HG02623 (cell line): ENCODE data around the gene FHOD1.

Experiments
- ATAC-seq: cut with Tn5 transposase; IDR thresholded peaks from one replicate; pipeline ENCODE4 v1.9.1; 2021; ENCODE audit warnings: moderate library complexity; ENCODE audit not compliant: unreplicated experiment

FHOD1 gene

DNA sequence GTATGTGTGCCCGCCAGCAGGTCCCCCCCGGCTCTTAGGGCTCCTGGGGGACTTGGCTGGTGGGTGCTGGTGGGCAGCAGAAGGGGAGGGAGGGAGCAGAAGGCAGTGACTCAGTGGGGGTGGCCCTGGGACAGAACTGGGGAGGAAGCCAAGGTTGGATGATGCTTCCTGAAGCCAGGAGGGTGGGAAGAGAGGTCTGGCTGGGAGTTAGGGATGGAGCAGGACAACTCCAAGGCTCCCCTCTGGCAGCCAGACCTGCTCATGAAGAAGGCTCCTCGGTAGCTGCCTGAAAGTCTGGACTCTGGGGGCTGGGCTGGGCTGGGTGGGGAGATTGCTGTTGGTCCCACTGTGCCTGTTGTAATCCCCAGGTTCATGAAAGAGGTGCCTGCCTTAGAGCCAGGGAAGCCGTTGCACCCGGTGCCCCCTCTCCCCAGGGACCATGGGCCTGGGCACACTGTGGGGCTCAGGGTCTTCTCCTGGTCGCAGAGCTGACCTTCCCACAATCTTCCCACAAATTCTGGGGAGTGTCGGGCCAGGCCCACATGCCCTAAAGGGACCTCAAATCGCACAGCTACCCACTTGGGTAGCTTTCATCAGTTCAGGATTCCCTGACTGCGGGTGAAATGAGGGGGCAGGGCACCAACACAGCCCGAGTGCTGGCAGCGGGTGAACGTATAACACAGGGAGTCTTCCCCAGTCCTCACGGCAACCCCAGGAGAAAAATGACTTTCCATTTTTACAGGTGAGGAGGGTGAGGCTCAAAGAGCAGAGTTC, 30.9 kb upstream of the FHOD1 start:
- no peak for ATAC-seq

DNA sequence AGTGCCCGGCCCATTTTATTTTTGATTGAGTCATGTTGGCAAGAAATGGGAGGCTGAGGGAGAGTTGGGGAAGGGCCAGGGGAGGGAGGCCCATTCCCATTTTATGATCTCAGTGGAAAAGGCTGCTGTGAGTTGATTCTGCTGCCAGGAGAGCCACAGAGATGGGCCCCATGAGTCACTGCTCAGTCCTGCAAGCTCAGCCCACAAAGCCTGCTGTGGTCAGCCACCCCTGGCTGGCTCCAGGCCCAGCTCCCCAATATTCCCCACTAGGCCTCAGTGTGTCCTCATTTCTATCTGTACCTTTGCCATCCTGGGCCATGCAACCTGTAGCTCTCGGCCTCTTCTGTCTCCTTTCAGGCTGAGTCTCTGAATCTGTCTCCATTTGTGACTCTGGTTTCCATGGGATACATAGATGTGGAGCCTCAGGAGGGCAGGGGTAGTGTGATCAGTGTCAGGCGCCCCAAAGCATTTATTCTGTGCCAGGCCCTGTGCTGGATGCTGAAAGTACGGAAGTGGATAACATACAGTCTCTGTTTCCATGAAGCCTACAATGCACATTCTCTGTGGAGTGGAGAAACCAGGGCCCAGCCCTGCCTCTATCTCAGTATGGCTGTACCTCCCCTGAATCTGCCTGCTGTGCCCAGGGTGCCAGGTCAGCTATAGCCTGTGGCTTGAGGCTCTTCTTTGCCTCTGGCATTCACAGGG, 30.2 kb upstream of the FHOD1 start:
- ATAC-seq: no peak

DNA sequence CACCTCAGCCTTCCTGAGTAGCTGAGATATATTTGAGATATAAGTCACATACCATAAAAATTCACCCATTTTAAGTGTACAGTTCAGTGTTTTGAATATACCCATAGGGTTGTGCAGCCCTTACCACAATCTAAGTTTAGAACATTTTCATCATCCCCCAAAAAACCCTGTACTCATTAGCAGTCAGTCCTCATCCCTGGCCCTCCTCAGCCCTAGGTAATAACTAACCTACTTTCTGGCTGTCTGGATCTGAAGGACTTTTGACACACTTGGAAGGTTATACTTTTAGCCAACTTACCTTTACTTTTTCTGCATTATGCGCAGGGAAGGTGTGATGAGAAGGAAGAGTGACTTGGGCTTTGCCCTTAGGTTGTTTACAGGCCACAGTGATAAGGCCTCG, 28.0 kb upstream of the FHOD1 start:
- no peak for ATAC-seq

DNA sequence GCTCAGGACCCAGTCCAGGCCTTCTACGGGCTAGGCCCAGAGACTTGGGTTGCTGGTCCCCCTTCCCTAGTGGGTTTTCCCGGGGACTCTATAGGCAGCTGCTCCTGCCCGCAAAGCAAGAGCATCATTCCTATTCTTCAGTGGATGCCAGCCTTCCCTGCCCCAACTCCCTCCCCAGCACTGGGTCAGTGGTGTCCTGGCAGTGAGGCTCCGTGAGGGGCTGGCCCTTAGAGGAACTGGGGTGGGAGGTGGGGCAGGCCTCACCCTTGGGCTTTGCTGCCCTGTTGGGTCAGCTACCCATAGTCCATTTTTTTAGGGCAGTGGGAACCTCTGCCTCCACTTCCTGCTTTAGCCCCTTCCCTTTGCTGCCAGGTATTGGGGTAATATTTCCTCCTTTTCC, 24.2 kb upstream of the FHOD1 start:
- no peak for ATAC-seq

DNA sequence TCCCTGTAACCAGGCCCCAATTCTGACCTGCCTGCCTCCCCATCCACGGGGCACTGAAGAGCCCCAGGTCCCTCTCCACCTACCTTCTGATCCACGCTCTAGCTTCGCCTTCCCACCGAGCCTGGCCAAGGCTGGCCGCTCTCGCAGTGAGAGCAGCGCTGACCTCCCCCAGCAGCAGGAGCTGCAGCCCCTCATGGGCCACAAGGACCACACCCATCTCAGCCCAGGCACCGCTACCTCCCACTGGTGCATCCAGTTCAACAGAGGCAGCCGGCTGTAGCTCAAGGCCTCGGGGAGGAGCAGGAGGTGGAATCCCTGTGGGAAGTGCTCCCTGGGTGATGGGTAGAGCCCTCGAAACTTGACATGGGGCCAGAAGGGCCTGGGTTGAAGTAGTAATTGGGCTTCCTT, 23.7 kb upstream of the FHOD1 start:
- no peak for ATAC-seq

DNA sequence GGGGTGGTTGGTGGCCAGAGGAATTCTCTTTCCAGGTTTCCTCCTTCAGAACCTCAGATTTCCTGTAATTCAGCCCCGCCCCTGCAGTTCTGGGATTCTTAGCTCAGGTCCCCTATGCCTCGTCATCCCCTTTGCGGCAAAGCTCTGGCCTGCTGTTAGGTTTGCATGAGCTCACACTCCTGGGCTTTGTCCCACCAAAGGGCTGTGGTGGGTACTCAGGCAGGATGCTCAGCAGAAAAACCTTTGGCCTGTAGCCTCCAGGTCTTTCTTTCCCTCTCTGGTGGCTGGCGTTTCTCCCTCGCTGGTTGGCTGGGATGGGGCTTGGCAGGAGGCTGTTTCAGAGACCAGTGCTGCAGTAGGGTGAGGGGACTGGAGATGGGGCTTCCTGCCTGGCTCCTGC, 22.5 kb upstream of the FHOD1 start:
- ATAC-seq: no peak

DNA sequence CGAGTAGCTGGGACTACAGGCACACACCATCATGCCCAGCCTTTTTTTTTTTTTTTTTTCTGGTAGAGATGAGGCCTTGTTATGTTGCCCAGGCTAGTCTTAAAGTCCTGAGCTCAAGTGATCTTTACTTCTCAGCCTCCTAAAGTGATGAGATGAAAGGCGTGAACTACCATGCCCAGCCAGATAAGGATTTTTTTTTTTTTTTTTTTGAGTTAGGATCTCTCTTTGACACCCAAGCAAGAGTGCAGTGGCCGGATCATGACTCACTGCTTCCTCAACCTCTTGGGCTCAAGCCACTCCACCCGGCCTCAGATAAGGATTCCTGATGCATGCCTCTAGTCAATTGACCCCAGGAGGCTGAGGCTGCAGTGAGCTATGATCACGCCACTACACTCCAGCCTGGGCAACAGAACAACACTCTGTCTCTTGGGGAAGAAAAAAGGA, 20.9 kb upstream of the FHOD1 start:
- no peak for ATAC-seq

DNA sequence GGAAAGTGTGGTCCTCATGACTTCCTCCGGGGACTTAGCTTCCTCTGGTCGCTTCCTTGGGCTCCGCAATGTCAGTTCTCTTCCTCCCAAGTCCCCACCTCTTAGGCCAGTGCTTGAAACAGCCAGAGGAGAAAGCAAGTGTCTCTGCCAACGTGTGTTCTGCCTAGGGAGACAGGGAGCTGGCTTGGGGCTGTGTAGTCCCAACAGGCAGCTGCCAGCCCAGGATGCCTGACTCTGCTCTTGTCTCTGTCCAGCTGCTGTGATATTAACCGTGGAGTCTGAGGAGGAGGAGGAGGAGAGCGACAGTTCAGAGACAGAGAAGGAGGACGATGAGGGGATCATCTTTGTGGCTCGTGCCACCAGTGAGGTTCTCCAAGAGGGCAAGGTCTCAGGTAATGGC, 18.6 kb upstream of the FHOD1 start:
- ATAC-seq: no peak

DNA sequence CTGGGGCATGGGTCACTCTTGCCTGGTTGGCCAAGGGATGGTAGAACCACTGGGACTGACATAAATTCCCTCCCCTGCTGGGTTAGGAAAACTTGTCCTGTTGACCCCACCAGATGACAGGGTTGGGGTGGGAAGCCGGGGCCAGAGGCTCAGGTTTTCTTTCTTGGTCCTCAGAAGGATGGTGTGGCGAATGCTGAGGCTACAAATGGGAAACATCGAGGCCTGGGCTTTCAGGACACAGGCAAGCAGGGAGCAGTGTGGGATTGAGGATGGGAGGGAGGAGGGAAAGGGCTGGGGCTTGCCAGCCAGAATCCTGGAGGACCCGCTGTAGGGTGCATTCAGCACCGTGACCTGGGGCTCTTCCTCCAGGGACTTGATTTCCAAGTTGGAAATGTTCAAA, 17.6 kb upstream of the FHOD1 start:
- no peak for ATAC-seq

DNA sequence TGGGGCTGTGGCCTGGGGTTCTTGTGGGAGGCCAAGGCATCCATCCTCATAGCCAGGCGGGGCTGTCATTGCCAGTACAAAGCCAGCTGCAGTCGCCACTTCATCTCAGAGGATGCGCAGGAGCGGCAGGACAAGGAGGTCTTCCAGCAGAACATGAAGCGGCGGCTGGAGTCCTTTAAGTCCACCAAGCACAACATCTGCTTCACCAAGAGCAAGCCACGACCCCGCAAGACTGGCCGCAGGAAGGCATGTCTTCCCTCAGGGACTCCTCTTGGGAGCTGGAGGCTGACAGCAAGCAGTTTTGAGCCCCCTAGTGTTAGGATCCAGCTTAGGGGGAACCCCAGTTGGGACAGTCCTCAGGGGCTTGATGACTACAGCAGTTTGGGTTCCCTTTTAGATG, 17.0 kb upstream of the FHOD1 start:
- no peak for ATAC-seq

DNA sequence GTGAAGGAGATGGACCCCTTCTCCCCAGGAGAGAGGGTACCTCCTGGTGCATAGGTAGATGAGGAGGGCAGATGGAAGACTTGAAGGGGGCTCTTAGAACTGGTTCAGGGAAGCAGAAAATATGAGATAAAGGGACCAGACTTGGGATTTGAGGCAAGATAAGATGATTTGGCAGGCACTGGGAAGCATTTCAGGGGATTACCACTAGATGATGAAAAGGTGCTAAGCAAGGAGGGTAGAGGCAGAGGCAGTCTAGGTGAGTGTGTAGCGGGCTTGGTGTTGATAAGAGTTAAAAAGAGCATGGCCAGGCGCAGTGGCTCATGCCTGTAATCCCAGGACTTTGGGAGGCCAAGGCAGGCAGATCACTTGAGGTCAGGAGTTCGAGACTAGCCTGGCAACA, 15.9 kb upstream of the FHOD1 start:
- ATAC-seq: no peak

DNA sequence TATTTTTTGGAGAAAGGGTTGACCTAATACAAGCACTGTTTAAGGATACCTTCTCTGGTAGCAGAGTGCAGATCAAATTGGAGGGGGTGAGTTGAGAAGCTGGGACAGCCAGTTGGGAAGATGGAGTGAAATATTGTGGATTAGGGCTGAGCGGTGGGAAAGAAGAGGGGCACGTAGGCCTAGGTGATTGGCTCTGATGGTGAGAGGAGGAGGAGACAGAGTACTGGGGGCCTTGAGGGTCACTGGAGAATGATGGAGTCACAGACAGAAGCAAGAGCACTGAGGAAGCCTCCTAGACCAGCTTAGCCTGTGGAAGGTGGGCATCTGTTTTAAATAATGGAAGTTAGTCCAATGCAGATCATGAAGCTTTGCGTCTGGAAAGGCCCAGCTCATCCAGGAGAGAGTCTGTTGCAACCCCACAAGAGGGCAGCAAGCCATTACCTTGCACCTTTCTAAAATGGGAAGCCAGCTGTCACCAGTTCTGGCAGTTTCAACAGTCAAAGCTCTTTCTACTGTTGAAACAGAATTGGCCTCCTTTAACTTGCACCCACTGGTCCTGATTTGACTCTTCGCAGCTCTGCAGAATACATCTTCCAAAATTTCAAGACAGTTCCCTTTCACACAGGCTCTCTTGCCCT, 13.3 kb upstream of the FHOD1 start:
- no peak for ATAC-seq

DNA sequence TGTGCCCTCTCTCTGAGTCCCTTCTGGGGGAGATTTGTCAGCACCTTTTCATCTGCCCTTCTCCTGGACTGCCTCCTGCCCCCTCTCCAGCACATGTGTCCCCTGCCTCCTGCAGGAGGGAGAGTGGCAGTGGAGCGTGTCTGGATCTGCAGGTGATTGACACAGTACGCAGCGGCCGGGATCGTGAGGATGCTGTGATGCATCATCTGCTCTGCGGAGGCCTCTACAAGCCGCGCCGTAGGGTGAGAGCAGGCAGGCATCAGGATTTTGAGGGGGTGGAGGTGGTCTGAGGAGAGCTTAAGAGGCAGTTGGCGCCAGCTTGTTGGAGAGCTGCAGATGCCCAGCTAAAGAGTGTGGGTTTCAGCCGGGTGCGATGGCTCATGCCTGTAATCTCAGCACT, 12.4 kb upstream of the FHOD1 start:
- no peak for ATAC-seq

DNA sequence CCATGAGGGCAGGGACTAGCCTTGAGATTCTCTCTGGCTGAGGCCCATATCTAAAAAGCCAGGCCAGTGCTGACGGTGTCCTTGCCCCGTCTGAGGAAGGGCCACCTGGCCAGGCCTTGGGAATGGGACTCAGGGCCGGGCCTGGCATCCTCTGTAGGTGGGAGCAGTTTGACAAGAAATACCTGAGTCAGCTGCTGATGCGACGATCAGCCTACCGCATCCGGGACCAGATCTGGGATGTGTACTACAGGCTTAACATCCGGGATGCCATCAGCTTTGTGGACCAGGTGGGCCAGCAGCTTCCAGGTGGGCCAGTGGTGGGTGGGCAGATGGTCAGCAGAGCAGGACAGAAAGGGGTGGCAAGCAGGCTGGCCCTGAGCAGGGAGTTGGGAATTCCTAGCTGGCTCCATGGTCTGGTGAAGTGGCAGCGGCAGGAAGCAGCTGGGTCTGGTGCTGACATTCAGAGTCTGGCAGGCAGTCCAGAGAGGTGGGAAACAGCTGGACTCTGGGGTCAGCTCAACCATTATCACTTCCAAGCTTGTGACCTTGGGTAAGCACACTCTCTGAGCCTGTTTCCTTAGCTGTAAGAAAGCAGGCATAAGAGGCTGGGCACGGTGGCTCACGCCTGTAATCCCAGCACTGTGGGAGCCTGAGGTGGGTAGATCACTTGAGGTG, 11.0 kb upstream of the FHOD1 start:
- no peak for ATAC-seq

DNA sequence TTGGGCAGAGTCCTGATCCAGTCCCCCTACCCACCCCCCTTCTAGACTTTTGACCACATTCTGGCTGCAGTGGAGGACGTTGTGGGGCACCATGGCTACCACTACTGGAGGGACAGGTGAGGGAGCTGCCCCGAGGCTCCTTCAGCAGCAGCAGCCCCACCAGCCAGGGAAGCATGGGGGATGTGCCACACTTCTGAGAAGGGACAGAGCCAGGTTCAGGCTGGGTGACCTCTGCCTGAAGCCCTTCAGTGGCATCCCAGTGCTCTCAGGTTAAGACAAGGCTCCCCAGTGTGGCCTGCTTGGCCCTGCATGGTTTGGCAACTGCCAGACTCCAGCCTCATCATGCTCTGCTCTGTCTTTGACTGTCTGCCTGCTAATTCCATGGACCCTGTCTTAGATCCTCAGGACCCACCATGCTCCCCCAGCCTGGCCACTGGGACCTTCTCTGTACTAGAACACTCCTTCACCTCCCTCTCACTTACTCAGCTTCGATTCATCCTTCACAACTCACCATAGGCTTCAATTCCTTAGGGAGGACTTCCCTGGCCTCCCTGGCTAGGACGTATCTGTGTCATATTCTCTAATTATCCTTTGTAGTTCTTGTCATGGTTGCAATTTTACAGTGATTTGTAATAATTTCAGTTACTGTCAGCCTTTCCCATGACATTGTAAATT, 10.3 kb upstream of the FHOD1 start:
- ATAC-seq: no peak

DNA sequence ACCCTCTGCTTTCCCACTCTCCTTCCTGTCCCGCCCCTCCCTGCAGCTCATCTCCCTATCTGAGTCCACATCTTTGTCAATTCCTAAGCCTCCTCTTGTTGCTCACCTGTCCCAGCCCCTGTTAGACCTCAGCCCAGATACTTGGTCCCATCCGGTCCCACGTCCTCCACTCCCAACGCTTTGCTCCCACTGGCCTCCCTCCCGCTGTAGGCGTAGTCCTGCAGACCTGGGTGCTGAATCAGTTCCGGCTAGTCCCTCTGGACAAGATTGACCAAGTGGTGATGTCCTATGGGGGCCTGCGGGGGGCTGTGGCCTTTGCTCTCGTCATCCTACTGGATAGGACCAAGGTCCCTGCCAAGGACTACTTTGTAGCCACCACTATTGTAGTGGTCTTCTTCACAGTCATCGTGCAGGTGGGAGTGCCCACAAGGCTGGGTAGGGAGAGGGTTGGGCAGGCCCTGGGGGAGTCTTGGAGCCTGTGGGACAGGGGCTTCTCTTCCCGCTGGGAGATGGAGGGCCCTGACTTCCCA, 9.5 kb upstream of the FHOD1 start:
- ATAC-seq: no peak

DNA sequence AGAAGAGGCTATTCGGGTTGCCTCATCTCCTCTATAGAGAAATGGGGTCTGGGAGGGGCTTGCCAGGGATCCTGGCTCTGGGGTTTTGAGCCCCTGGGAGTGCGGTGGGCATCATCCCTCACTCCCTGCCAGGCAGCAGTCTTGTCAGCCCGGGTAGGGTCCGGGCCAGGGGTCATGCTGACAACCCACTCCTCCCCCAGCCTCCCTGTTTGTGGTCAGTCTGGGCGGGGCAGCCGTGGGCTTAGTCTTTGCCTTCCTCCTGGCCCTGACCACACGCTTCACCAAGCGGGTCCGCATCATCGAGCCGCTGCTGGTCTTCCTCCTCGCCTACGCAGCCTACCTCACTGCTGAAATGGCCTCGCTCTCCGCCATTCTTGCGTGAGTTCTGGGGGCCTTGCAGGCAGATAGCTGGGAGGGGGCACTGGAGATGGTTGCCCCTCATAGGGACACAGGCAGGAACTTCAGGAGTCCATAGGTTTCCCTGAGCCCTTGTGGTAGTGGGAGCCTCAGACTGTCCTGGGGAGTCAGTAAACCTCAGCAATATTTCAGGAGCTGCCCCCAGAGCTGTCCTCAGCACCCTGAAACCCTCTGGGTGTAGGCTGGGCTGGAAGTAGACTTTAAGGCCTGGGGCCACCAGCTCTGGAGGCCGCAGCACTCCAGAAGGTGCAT, 8.4 kb upstream of the FHOD1 start:
- no peak for ATAC-seq

DNA sequence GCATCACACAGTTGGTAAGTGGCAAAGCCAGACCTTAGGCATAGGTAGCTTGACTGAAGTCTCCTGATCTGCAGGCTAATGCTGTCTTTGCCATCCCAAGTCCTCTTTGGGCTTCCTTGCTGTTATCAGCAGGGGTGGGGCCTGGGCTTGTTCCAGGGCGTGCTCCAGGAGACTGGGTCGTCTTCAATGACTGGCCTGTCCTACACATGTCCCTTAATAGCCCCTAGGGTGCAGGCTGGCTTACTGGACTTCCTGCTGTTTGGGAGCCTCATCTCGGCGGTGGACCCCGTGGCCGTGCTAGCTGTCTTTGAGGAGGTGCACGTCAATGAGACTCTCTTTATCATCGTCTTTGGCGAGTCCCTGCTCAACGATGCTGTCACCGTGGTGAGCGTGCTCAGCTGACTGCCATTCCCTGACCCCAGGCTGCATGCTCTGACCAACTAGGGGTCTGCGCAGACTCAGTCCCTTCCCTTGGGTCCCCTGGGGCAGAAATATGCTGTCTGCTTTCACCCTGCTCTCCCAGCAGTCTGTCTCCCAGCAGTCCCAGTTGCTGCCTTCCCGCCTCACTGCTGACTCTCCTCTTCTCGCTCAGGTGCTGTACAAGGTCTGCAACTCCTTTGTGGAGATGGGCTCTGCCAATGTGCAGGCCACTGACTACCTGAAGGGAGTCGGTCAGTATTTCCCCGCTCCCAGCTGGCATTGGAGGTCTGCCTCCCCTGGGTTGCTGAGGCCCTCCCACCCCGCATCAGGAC, 7.7 kb upstream of the FHOD1 start:
- ATAC-seq: no peak
